GM23338 (cell line): Measurements from ENCODE around the gene LAMTOR5. TPM values are rescaled to one million over a fixed set of nuclear protein-coding genes. Genes with fewer than 3 reads are reported as not detected.

Source experiments
- ATAC-seq: fragments of 200-7000 bp; cut with Tn5 transposase; 3 replicates; pipeline ENCODE4 v1.9.1; 2020
- DNase-seq: peaks from one replicate; pipeline ENCODE4 v3.0.0-alpha.2; 2015; ENCODE audit warnings: low spot score
- H2AFZ ChIP-seq: fragments of 200-600 bp; sonication (generic); 2 replicates; pipeline ENCODE4 v1.8.0; 2016; ENCODE audit warnings: antibody characterized with exemption, mild to moderate bottlenecking, moderate library complexity
- H3F3A ChIP-seq: fragments of 200-600 bp; sonication (generic); replicated peaks from 2 replicates; pipeline ENCODE4 v1.8.0; 2017; ENCODE audit warnings: antibody characterized with exemption, mixed run types, low read depth
- H3K27ac ChIP-seq: fragments of 200-600 bp; sonication (generic); 2 replicates; pipeline ENCODE4 v1.6.1; 2016; ENCODE audit warnings: low read depth
- H3K27me3 ChIP-seq: fragments of 200-600 bp; sonication (generic); 2 replicates; pipeline ENCODE4 v1.8.0; 2016; ENCODE audit warnings: mild to moderate bottlenecking, mixed run types, moderate library complexity; ENCODE audit not compliant: insufficient read depth
- H3K36me3 ChIP-seq: fragments of 200-600 bp; sonication (generic); 2 replicates; pipeline ENCODE4 v1.8.0; 2016; ENCODE audit warnings: mild to moderate bottlenecking; ENCODE audit not compliant: insufficient read depth
- H3K4me1 ChIP-seq: fragments of 200-600 bp; sonication (generic); 2 replicates; pipeline ENCODE4 v1.8.0; 2016; ENCODE audit warnings: mild to moderate bottlenecking, moderate library complexity; ENCODE audit not compliant: insufficient read depth
- H3K4me2 ChIP-seq: fragments of 200-600 bp; sonication (generic); 2 replicates; pipeline ENCODE4 v1.7.1; 2017; ENCODE audit warnings: mixed run types
- H3K4me3 ChIP-seq: fragments of 200-600 bp; sonication (generic); 2 replicates; pipeline ENCODE4 v1.6.1; 2016; ENCODE audit warnings: mixed run types
- H3K79me2 ChIP-seq: fragments of 200-600 bp; sonication (generic); replicated peaks from 2 replicates; pipeline ENCODE4 v1.8.0; 2017; ENCODE audit warnings: mild to moderate bottlenecking; ENCODE audit not compliant: insufficient read depth
- H3K9me2 ChIP-seq: fragments of 200-600 bp; sonication (generic); 2 replicates; pipeline ENCODE4 v1.8.0; 2017; ENCODE audit not compliant: insufficient read depth
- H4K20me1 ChIP-seq: fragments of 200-600 bp; sonication (generic); replicated peaks from 2 replicates; pipeline ENCODE4 v1.8.0; 2017; ENCODE audit warnings: mild to moderate bottlenecking; ENCODE audit not compliant: insufficient read depth
- H3K27ac Mint-ChIP-seq: 2 replicates; pipeline ENCODE4 v1.8.0; 2020; ENCODE audit warnings: inconsistent platforms, mild to moderate bottlenecking, moderate library complexity, mixed read lengths
- H3K27me3 Mint-ChIP-seq: 3 replicates; pipeline ENCODE4 v1.8.0; 2022; ENCODE audit warnings: low read depth, mild to moderate bottlenecking, moderate library complexity, mixed read lengths, inconsistent platforms; ENCODE audit not compliant: insufficient read depth, poor library complexity
- H3K36me3 Mint-ChIP-seq: 3 replicates; pipeline ENCODE4 v1.8.0; 2021; ENCODE audit warnings: low read depth, mild to moderate bottlenecking, inconsistent platforms, moderate library complexity, mixed read lengths
- H3K4me1 Mint-ChIP-seq: 3 replicates; pipeline ENCODE4 v1.8.0; 2020; ENCODE audit warnings: mild to moderate bottlenecking, inconsistent platforms, mixed read lengths
- H3K4me3 Mint-ChIP-seq: 3 replicates; pipeline ENCODE4 v1.8.0; 2021; ENCODE audit warnings: moderate library complexity, mild to moderate bottlenecking, inconsistent platforms, mixed read lengths
- H3K9me3 Mint-ChIP-seq: 3 replicates; pipeline ENCODE4 v1.8.0; 2020; ENCODE audit warnings: moderate library complexity, mild to moderate bottlenecking, inconsistent platforms, mixed read lengths
- CREB1 ChIP-seq: fragments of 250-450 bp; sonication (Bioruptor Pico); IDR thresholded peaks from 2 replicates; pipeline ENCODE4 v1.5.0; 2020; ENCODE audit warnings: low read depth, mild to moderate bottlenecking, moderate library complexity
- ETS1 ChIP-seq: IDR thresholded peaks from 2 replicates; pipeline ENCODE4 v1.6.1; 2016; ENCODE audit warnings: antibody characterized with exemption
- EZH2 ChIP-seq: fragments of 200-600 bp; sonication (generic); IDR thresholded peaks from one replicate; pipeline ENCODE4 v1.8.0; 2017; ENCODE audit warnings: antibody characterized with exemption, mild to moderate bottlenecking, low read depth; ENCODE audit not compliant: unreplicated experiment
- EZH2phosphoT487 ChIP-seq: fragments of 200-600 bp; sonication (generic); IDR thresholded peaks from one replicate; pipeline ENCODE4 v1.8.1; 2018; ENCODE audit warnings: antibody characterized with exemption; ENCODE audit not compliant: unreplicated experiment
- JUNB ChIP-seq: IDR thresholded peaks from one replicate; pipeline ENCODE4 v1.6.1; 2016; ENCODE audit warnings: antibody characterized with exemption; ENCODE audit not compliant: unreplicated experiment
- NANOG ChIP-seq: IDR thresholded peaks from 2 replicates; pipeline ENCODE4 v1.6.1; 2016; ENCODE audit warnings: antibody characterized with exemption, borderline replicate concordance
- POLR2AphosphoS5 ChIP-seq: IDR thresholded peaks from 2 replicates; pipeline ENCODE4 v1.6.1; 2016; ENCODE audit warnings: antibody characterized with exemption, low read depth
- REST ChIP-seq: IDR thresholded peaks from one replicate; pipeline ENCODE4 v1.6.1; 2018; ENCODE audit warnings: antibody characterized with exemption; ENCODE audit not compliant: unreplicated experiment
- STAT1 ChIP-seq: IDR thresholded peaks from one replicate; pipeline ENCODE4 v1.6.1; 2016; ENCODE audit warnings: antibody characterized with exemption; ENCODE audit not compliant: unreplicated experiment
- ZNF114 ChIP-seq: fragments of 250-450 bp; sonication (Bioruptor Pico); IDR thresholded peaks from 2 replicates; pipeline ENCODE4 v1.5.0; 2020; ENCODE audit warnings: mild to moderate bottlenecking, moderate library complexity
- ZNF331 ChIP-seq: fragments of 250-450 bp; sonication (Bioruptor Pico); IDR thresholded peaks from 2 replicates; pipeline ENCODE4 v1.5.0; 2020; ENCODE audit warnings: low read depth, mild to moderate bottlenecking, moderate library complexity
- ZNF462 ChIP-seq: fragments of 250-450 bp; sonication (Bioruptor Pico); IDR thresholded peaks from 2 replicates; pipeline ENCODE4 v1.5.0; 2020; ENCODE audit warnings: mild to moderate bottlenecking, moderate library complexity
- polyA plus RNA-seq: library from polyadenylated mRNA; unstranded; fragments of >200 nt; fragmentation: Nextera tagmentation; extraction: Ambion mirVana; gene quantifications from 2 replicates; pipeline ENCODE4 v1.2.1, GENCODE V29; 2016
- total RNA-seq: library from RNA; depleted of rRNA; stranded (reverse); fragments of >200 nt; shearing (Covaris generic); gene quantifications from 2 replicates; pipeline ENCODE4 v1.2.3, GENCODE V29; 2014
- TF ChIP-seq, protein P1 (sequence below), 2 experiments: fragments of 200-600 bp in 1 of 2; sonication (generic) in 1 of 2; conservative IDR thresholded peaks; 2 replicates each; pipeline versions ENCODE4 v1.5.1 to v1.6.1; 2016 to 2017; ENCODE audit warnings: antibody characterized with exemption in 2 of 2, low read depth in 2 of 2, mild to moderate bottlenecking in 2 of 2, moderate library complexity in 1 of 2

The LAMTOR5 gene
- total and polyA plus RNA-seq, 2 experiments from 2014 or later, result 41.0 to 246 TPM

DNA sequence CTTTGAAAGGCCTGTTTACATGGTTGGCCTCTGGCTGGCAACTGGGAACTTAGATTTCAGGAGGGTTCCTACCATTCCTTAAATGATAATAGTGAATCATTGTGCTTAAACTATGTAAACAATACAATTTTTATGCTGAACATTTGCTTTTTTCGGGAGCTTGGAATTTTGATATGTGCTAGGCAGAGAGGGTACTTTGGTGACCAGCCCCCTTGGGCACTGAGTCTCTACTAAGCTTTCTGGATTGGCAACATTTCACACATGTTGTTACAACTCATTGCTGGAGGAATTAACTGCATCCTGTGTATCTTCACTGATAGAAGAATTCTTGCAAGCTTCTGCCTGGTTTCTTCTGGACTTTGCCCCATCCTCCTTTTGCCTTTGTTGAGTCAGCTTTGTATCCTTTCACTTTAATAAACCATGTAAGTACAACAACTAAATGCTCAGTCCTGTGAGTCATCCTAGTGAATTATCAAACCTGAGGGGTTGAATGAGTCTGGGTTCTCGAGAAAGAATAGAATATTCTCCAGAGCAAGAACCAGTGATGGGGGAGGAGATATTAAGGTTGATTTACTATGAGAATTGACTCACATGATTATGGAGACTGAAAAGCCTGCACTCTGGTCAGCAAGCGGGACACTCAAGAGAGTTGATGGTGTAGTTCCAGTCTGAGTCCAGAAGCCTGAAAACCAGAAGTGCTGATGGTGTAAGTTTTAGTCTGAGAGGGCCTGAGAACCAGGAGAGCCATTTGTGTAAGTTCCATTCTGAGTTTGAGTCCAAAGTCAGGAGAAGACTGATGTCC lies 13.6 kb downstream of the LAMTOR5 start:
- Histone ChIP-seq H3K79me2 (no peaks in the 10 kb centered on the region), H4K20me1 (no peaks in the 10 kb centered on the region), H3F3A (no peaks in the 10 kb centered on the region), H3K4me2 (no peak overlapping the region), H3K27ac (no peak overlapping the region), H3K4me3 (no peak overlapping the region), H3K36me3 (no peaks in the 10 kb centered on the region), H2AFZ (no peak overlapping the region), H3K27me3 (no peaks in the 10 kb centered on the region), H3K9me2 (no peaks in the 10 kb centered on the region), H3K4me1 (peaks cover 20% of the 10 kb centered on the region)
- TF ChIP-seq ZNF114 (CRISPR knock-in tag) (no peak), EZH2 (no peak), CREB1 (CRISPR knock-in tag) (no peak), ZNF462 (CRISPR knock-in tag) (no peak), NANOG (no peak), EZH2phosphoT487 (no peak), REST (no peak), ZNF331 (no peak), STAT1 (no peak), JUNB (no peak), POLR2AphosphoS5 (no peak), ETS1 (no peak)
- TF ChIP-seq, protein P1, sequence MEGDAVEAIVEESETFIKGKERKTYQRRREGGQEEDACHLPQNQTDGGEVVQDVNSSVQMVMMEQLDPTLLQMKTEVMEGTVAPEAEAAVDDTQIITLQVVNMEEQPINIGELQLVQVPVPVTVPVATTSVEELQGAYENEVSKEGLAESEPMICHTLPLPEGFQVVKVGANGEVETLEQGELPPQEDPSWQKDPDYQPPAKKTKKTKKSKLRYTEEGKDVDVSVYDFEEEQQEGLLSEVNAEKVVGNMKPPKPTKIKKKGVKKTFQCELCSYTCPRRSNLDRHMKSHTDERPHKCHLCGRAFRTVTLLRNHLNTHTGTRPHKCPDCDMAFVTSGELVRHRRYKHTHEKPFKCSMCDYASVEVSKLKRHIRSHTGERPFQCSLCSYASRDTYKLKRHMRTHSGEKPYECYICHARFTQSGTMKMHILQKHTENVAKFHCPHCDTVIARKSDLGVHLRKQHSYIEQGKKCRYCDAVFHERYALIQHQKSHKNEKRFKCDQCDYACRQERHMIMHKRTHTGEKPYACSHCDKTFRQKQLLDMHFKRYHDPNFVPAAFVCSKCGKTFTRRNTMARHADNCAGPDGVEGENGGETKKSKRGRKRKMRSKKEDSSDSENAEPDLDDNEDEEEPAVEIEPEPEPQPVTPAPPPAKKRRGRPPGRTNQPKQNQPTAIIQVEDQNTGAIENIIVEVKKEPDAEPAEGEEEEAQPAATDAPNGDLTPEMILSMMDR (conservative IDR thresholded peaks at IDR 0.05; ENCODE audit: low read depth in 2 of 2), result no peak
- peaks cover 8% of the 10 kb centered on the region; the same call in 2 of the 3 replicates for H3K9me3 Mint-ChIP-seq
- ATAC-seq, result no peak
- H3K27ac Mint-ChIP-seq, result no peak overlapping the region
- DNase-seq, result no peak
- no peak overlapping the region for H3K4me3 Mint-ChIP-seq
- peaks cover 24% of the 10 kb centered on the region for H3K4me1 Mint-ChIP-seq
- peaks cover 31% of the 10 kb centered on the region for H3K36me3 Mint-ChIP-seq
- no peaks in the 10 kb centered on the region for H3K27me3 Mint-ChIP-seq
